ENCODE results near the gene CDC42EP4. TPM values are rescaled to one million over a fixed set of nuclear protein-coding genes. Genes with fewer than 3 reads are reported as not detected.

CDC42EP4 gene
- total and polyA plus RNA-seq, 2 experiments from 2014 or later: 4.4 to 19.9 TPM

GRCh38 chr17:73272906-73273218, 38.9 kb downstream of the CDC42EP4 start:
- Mint-ChIP-seq H3K27me3 (ENCODE audit: insufficient read depth, low read depth, poor library complexity) (peaks cover 12% of the 10 kb centered on the region), H3K4me3 (no peak overlapping the region), H3K4me1 (peaks cover 3% of the 10 kb centered on the region; the same call in 1 of the 3 replicates), H3K9me3 (no peaks in the 10 kb centered on the region), H3K27ac (no peak overlapping the region), H3K36me3 (ENCODE audit: low read depth) (no peaks in the 10 kb centered on the region)
- H3K4me2 ChIP-seq: no peak overlapping the region
- no peaks in the 10 kb centered on the region for H3F3A ChIP-seq (replicated peaks; ENCODE audit: low read depth)
- H3K27ac ChIP-seq (ENCODE audit: low read depth): no peak overlapping the region
- H3K79me2 ChIP-seq (replicated peaks; ENCODE audit: insufficient read depth): no peaks in the 10 kb centered on the region
- no peak overlapping the region for H2AFZ ChIP-seq
- no peak for TF ChIP-seq JUNB (IDR thresholded peaks at IDR 0.05; ENCODE audit: unreplicated experiment)
- no peak for TF ChIP-seq ZNF462 (CRISPR knock-in tag; IDR thresholded peaks at IDR 0.05)
- no peak for TF ChIP-seq CREB1 (CRISPR knock-in tag; IDR thresholded peaks at IDR 0.05; ENCODE audit: low read depth)
- no peak for TF ChIP-seq CTCF (conservative IDR thresholded peaks at IDR 0.05; ENCODE audit: low read depth in 2 of 2)
- TF ChIP-seq, protein P1, sequence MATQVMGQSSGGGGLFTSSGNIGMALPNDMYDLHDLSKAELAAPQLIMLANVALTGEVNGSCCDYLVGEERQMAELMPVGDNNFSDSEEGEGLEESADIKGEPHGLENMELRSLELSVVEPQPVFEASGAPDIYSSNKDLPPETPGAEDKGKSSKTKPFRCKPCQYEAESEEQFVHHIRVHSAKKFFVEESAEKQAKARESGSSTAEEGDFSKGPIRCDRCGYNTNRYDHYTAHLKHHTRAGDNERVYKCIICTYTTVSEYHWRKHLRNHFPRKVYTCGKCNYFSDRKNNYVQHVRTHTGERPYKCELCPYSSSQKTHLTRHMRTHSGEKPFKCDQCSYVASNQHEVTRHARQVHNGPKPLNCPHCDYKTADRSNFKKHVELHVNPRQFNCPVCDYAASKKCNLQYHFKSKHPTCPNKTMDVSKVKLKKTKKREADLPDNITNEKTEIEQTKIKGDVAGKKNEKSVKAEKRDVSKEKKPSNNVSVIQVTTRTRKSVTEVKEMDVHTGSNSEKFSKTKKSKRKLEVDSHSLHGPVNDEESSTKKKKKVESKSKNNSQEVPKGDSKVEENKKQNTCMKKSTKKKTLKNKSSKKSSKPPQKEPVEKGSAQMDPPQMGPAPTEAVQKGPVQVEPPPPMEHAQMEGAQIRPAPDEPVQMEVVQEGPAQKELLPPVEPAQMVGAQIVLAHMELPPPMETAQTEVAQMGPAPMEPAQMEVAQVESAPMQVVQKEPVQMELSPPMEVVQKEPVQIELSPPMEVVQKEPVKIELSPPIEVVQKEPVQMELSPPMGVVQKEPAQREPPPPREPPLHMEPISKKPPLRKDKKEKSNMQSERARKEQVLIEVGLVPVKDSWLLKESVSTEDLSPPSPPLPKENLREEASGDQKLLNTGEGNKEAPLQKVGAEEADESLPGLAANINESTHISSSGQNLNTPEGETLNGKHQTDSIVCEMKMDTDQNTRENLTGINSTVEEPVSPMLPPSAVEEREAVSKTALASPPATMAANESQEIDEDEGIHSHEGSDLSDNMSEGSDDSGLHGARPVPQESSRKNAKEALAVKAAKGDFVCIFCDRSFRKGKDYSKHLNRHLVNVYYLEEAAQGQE (IDR thresholded peaks at IDR 0.05; ENCODE audit: unreplicated experiment): no peak
- no peak for TF ChIP-seq ETS1 (IDR thresholded peaks at IDR 0.05)
- no peak for TF ChIP-seq ZNF331 (CRISPR knock-in tag; IDR thresholded peaks at IDR 0.05; ENCODE audit: low read depth)
- no peak for TF ChIP-seq ZNF114 (CRISPR knock-in tag; IDR thresholded peaks at IDR 0.05)
- no peak for TF ChIP-seq NANOG (IDR thresholded peaks at IDR 0.05; ENCODE audit: borderline replicate concordance)
- TF ChIP-seq EZH2phosphoT487 (IDR thresholded peaks at IDR 0.05; ENCODE audit: unreplicated experiment): no peak
- TF ChIP-seq POLR2AphosphoS5 (IDR thresholded peaks at IDR 0.05; ENCODE audit: low read depth): no peak
- no peak for TF ChIP-seq STAT1 (IDR thresholded peaks at IDR 0.05; ENCODE audit: unreplicated experiment)
- TF ChIP-seq EZH2 (IDR thresholded peaks at IDR 0.05; ENCODE audit: low read depth, unreplicated experiment): no peak
- H3K36me3 ChIP-seq (ENCODE audit: insufficient read depth): no peaks in the 10 kb centered on the region
- DNase-seq (ENCODE audit: low spot score): no peak
- no peaks in the 10 kb centered on the region for H4K20me1 ChIP-seq (replicated peaks; ENCODE audit: insufficient read depth)
- H3K27me3 ChIP-seq (ENCODE audit: insufficient read depth): no peaks in the 10 kb centered on the region
- 0 out of 2 replicates have a peak, but pooled peaks cover 3% of the 10 kb centered on the region for H3K4me1 ChIP-seq (ENCODE audit: insufficient read depth)
- no peak for ATAC-seq
- H3K4me3 ChIP-seq: no peak overlapping the region
- H3K9me2 ChIP-seq (ENCODE audit: insufficient read depth): no peaks in the 10 kb centered on the region; the same call in 1 of the 2 replicates
